Hepatocyte (in vitro differentiated cells): ENCODE results near the gene COL10A1.

Source experiments
- EZH2 ChIP-seq: fragments of 200-600 bp; sonication (generic); IDR thresholded peaks from 2 replicates; pipeline ENCODE4 v1.6.1; 2016; ENCODE audit warnings: antibody characterized with exemption, mild to moderate bottlenecking, borderline replicate concordance
- EZH2phosphoT487 ChIP-seq: fragments of 200-600 bp; sonication (generic); IDR thresholded peaks from one replicate; pipeline ENCODE4 v1.6.1; 2018; ENCODE audit warnings: antibody characterized with exemption, mild to moderate bottlenecking, low read depth, moderate library complexity; ENCODE audit not compliant: unreplicated experiment, severe bottlenecking
- TF ChIP-seq, protein P1 (sequence below): fragments of 200-600 bp; sonication (generic); IDR thresholded peaks from 2 replicates; pipeline ENCODE4 v1.5.1; 2016; ENCODE audit warnings: antibody characterized with exemption, mild to moderate bottlenecking; ENCODE audit not compliant: poor library complexity

DNA sequence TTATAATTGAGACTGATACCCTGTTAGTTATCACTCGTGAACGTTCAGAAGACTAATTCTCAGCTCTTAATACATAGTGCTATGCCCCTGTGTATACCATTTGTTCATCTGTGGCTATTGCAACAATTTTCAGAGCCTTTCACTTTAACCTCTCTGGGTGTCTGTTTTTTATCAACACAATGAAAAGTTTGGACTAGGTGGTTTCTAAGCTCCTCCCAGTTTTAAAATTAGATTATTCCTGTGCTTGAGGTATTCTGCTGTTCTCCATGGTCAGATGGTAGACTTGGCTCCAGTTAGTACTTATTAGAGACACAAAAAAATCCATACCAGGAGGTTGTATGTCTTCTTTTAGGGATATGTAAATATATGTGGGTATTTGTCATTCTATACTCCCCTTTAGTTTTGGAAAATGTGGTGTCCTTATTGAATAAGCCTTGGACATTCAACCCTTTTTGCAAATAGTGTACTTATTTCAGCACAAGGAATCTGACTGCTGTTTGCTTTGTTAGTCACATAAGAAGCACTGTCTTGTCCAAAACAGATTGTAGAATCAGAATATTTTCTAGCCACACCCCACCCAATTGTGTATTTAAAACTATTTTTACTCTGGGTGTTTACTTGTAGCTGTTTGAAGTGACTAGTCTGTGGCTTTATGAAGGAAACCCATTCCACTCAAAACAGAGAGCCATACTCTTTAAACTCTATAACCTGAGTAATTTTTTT is 2.0 kb upstream of the COL10A1 start:
- TF ChIP-seq, protein P1, sequence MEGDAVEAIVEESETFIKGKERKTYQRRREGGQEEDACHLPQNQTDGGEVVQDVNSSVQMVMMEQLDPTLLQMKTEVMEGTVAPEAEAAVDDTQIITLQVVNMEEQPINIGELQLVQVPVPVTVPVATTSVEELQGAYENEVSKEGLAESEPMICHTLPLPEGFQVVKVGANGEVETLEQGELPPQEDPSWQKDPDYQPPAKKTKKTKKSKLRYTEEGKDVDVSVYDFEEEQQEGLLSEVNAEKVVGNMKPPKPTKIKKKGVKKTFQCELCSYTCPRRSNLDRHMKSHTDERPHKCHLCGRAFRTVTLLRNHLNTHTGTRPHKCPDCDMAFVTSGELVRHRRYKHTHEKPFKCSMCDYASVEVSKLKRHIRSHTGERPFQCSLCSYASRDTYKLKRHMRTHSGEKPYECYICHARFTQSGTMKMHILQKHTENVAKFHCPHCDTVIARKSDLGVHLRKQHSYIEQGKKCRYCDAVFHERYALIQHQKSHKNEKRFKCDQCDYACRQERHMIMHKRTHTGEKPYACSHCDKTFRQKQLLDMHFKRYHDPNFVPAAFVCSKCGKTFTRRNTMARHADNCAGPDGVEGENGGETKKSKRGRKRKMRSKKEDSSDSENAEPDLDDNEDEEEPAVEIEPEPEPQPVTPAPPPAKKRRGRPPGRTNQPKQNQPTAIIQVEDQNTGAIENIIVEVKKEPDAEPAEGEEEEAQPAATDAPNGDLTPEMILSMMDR, result no peak
- TF ChIP-seq EZH2 (no peak), EZH2phosphoT487 (no peak)
